K562 (cell line): ENCODE data around the gene SRL. TPM values are rescaled to one million over a fixed set of nuclear protein-coding genes. Genes with fewer than 3 reads are reported as not detected.

ENCODE experiments used
- ATAC-seq: fragments of 200-7000 bp; cut with Tn5 transposase; 3 replicates; pipeline ENCODE4 v1.9.1; 2020; ENCODE audit warnings: moderate library complexity
- BruUV-seq: library from RNA; stranded (reverse); fragments of 400-500 nt; replicated peaks from 2 replicates; lab custom pipeline; 2021; lab: Mats Ljungman, UMichigan
- CTCF ChIA-PET: fragments of 300-600 bp; formaldehyde crosslinking; extraction: SDS; loops from one replicate; lab custom pipeline; 2021; ENCODE audit warnings: low intra/inter-chr PET ratio; lab: Yijun Ruan, JAX
- POLR2A ChIA-PET: fragments of 300-600, 350-650 bp; sonication (Branson Sonifier 250); formaldehyde crosslinking; extraction: SDS; loops from one replicate; lab custom pipeline; 2021; ENCODE audit warnings: antibody characterized with exemption, inconsistent platforms; lab: Yijun Ruan, JAX
- DNase-seq, 4 experiments: peaks; one replicate each; pipeline versions ENCODE4 v3.0.0 to v3.0.0-alpha.2; 2011 to 2018; ENCODE audit warnings: low spot score in 3 of 4, mixed read lengths in 3 of 4; ENCODE audit errors: extremely low read depth in 1 of 4
- FAIRE-seq: peaks from 2 replicates; lab custom pipeline; 2011; peaks lifted over from hg19 to GRCh38; lab: Jason Lieb, UNC
- H2AFZ ChIP-seq: 2 replicates; pipeline ENCODE4 v1.6.0; 2011; ENCODE audit warnings: low read depth, low read length, control low read depth, inconsistent platforms
- H3K27ac ChIP-seq: fragments of 200-600 bp; 3 replicates; pipeline ENCODE4 v1.8.0; 2011; ENCODE audit warnings: low read depth, mild to moderate bottlenecking, control low read depth, inconsistent platforms, low read length, moderate library complexity, mixed read lengths; ENCODE audit errors: extremely low read depth
- H3K27me3 ChIP-seq, 2 experiments: fragments of 300-600 bp in 1 of 2; 2 replicates in 1 of 2; 3 replicates in 1 of 2; pipeline versions ENCODE4 v1.6.0 to v1.8.0; 2011; ENCODE audit warnings: inconsistent platforms in 2 of 2, low read length in 2 of 2, mild to moderate bottlenecking in 1 of 2, mixed read lengths in 1 of 2, moderate library complexity in 1 of 2; ENCODE audit not compliant: control insufficient read depth in 2 of 2, insufficient read depth in 2 of 2
- H3K36me3 ChIP-seq: fragments of 300-600 bp; 3 replicates; pipeline ENCODE4 v1.8.0; 2011; ENCODE audit warnings: mild to moderate bottlenecking, low read length, inconsistent platforms; ENCODE audit not compliant: control insufficient read depth, insufficient read depth
- H3K4me1 ChIP-seq, 2 experiments: fragments of 200-600 bp in 1 of 2; replicated peaks in 1 of 2; 2 replicates in 1 of 2; 3 replicates in 1 of 2; pipeline versions ENCODE4 v1.5.1 to v1.8.0; 2011; ENCODE audit warnings: inconsistent platforms in 2 of 2, low read length in 2 of 2, mild to moderate bottlenecking in 1 of 2, mixed read lengths in 1 of 2, moderate library complexity in 1 of 2; ENCODE audit not compliant: control insufficient read depth in 2 of 2, insufficient read depth in 2 of 2
- H3K4me2 ChIP-seq: 2 replicates; pipeline ENCODE4 v1.6.1; 2011; ENCODE audit warnings: low read length, control low read depth, inconsistent platforms, mixed read lengths; ENCODE audit not compliant: insufficient read depth
- H3K4me3 ChIP-seq: fragments of 200-600 bp; sonication (generic), shearing (Covaris generic); 2 replicates; pipeline ENCODE4 v1.5.1; 2016; ENCODE audit warnings: control low read depth, inconsistent platforms
- H3K79me2 ChIP-seq: fragments of 200-600 bp; 3 replicates; pipeline ENCODE4 v1.8.0; 2011; ENCODE audit warnings: low read length, inconsistent platforms; ENCODE audit not compliant: control insufficient read depth, insufficient read depth
- H3K9ac ChIP-seq, 2 experiments: 2 replicates each; pipeline versions ENCODE4 v1.6.0 to v1.6.1; 2011; ENCODE audit warnings: low read depth in 2 of 2, low read length in 2 of 2, control low read depth in 1 of 2, inconsistent platforms in 1 of 2, mild to moderate bottlenecking in 1 of 2, mixed read lengths in 1 of 2; ENCODE audit not compliant: insufficient read depth in 1 of 2
- H3K9me1 ChIP-seq: one replicate; pipeline ENCODE4 v1.6.0; 2011; ENCODE audit warnings: inconsistent platforms, mild to moderate bottlenecking, low read length, moderate library complexity; ENCODE audit not compliant: control insufficient read depth, insufficient read depth
- H3K9me3 ChIP-seq: replicated peaks from 2 replicates; pipeline ENCODE4 v1.5.1; 2011; ENCODE audit warnings: low read depth, low read length, inconsistent platforms; ENCODE audit not compliant: control insufficient read depth, insufficient read depth
- H4K20me1 ChIP-seq: replicated peaks from 2 replicates; pipeline ENCODE4 v1.6.1; 2011; ENCODE audit warnings: low read length, inconsistent platforms, mixed read lengths; ENCODE audit not compliant: control insufficient read depth, insufficient read depth
- ASH1L ChIP-seq: fragments of 450-650 bp; IDR thresholded peaks from 2 replicates; pipeline ENCODE4 v1.6.1; 2018; ENCODE audit warnings: borderline replicate concordance, mild to moderate bottlenecking, low read depth; ENCODE audit not compliant: partially characterized antibody
- C11orf30 ChIP-seq: fragments of 450-650 bp; IDR thresholded peaks from 2 replicates; pipeline ENCODE4 v1.6.1; 2016; ENCODE audit warnings: low read depth, mild to moderate bottlenecking
- CXXC5 ChIP-seq: fragments of 250-450 bp; sonication (Bioruptor Pico); IDR thresholded peaks from 2 replicates; pipeline ENCODE4 v1.8.0; 2022; ENCODE audit warnings: inconsistent platforms, mild to moderate bottlenecking, moderate library complexity
- DACH1 ChIP-seq: fragments of 450-650 bp; IDR thresholded peaks from 2 replicates; pipeline ENCODE4 v1.6.1; 2018; ENCODE audit not compliant: partially characterized antibody
- MAFF ChIP-seq: IDR thresholded peaks from 2 replicates; pipeline ENCODE4 v1.6.1; 2012; ENCODE audit warnings: low read length, improper control_type of control experiment
- SIRT6 ChIP-seq: IDR thresholded peaks from one replicate; pipeline ENCODE4 v1.6.1; 2012; ENCODE audit warnings: low read depth, mild to moderate bottlenecking, control low read depth, inconsistent platforms, low read length, moderate library complexity
- ZNF143 ChIP-seq: sonication (generic); formaldehyde crosslinking; IDR thresholded peaks from 2 replicates; pipeline ENCODE4 v1.9.0; 2022; ENCODE audit warnings: mild to moderate bottlenecking, missing genetic modification reagents
- ZNF316 ChIP-seq: fragments of 450-650 bp; IDR thresholded peaks from 2 replicates; pipeline ENCODE4 v1.6.1; 2016
- WGBS: fragments of 100-300 bp; shearing (Covaris generic); methylation state at CpG from one replicate; pipeline ENCODE4 v1.1.6; 2016; ENCODE audit warnings: low coverage, mixed read lengths; ENCODE audit not compliant: insufficient coverage; ENCODE audit errors: missing lambda C conversion rate; 5-methylcytosine and 5-hydroxymethylcytosine counted together
- in situ Hi-C: fragments of 300-500 bp; cut with MboI; formaldehyde crosslinking; loops from 4 replicates; pipeline ENCODE4 v1.15.0; 2018; ENCODE audit warnings: inconsistent platforms, mixed read lengths
- intact Hi-C: fragments of 100-400 bp; cut with micrococcal nuclease; formaldehyde crosslinking; loops from 2 replicates; pipeline ENCODE4 v1.14.2; 2022
- polyA plus RNA-seq, 8 experiments: library from polyadenylated mRNA; depleted of rRNA in 4 of 8; stranded (reverse) in 5 of 8; unstranded in 3 of 8; fragments of >200 nt; fragmentation: Nextera tagmentation in 2 of 8; fragmentation: Illumina TruSeq in 1 of 8; extraction: Ambion mirVana in 2 of 8; extraction: Trizol in 1 of 8; gene quantifications; 2 replicates each; pipeline versions ENCODE4 v1.2.1 to v1.2.3, GENCODE V29; 2011 to 2014; ENCODE audit warnings: inconsistent platforms in 1 of 8, missing spikeins in 1 of 8
- total RNA-seq, 7 experiments: library from RNA; depleted of rRNA in 6 of 7; stranded (reverse); fragments of >200 nt in 6 of 7; fragmentation: Illumina TruSeq in 2 of 7; extraction: Trizol in 2 of 7; gene quantifications; 2 replicates each; pipeline versions ENCODE4 v1.2.1 to v1.2.3, GENCODE V29; 2011 to 2021; ENCODE audit warnings: low replicate concordance in 1 of 7
- TF ChIP-seq, protein P1 (sequence below): sonication (generic); formaldehyde crosslinking; IDR thresholded peaks from 2 replicates; pipeline ENCODE4 v1.8.0; 2023; ENCODE audit warnings: mild to moderate bottlenecking, missing genetic modification reagents
- TF ChIP-seq, protein P2 (sequence below): fragments of 450-650 bp; conservative IDR thresholded peaks from 2 replicates; pipeline ENCODE4 v1.6.1; 2016; ENCODE audit warnings: missing genetic modification characterization, low read depth, mild to moderate bottlenecking, control low read depth, missing compliant biosample characterization

SRL gene
- total and polyA plus RNA-seq, 9 of the 15 experiments (the other 6 are each of a cell fraction or from before 2014, with no cell fraction given), result 0.01 TPM; not detected in 8

DNA sequence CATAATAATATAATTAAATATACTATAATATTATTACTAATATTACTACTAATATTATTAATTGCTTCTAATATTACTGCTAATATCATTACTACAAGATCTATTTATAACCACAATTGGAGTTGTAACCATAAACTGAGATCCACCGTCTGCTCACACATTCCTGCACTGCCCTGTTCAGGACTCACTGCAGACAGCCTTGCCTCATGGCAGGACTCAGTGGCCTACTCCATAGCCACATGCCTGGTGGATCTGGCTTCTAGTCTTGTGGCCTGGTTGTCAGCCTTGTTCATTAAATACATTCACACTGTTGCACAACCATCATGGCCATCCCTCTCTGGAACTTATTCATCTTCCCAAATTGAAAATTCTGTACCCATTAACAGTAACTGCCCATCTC is 48.0 kb downstream of the SRL start:
- intact Hi-C loops, result loop anchor here (10.0 kb wide), 1 partner anchor 209 kb away; no protein-coding TSS in a partner anchor
- FAIRE-seq (no peak), ATAC-seq (no peak)

DNA sequence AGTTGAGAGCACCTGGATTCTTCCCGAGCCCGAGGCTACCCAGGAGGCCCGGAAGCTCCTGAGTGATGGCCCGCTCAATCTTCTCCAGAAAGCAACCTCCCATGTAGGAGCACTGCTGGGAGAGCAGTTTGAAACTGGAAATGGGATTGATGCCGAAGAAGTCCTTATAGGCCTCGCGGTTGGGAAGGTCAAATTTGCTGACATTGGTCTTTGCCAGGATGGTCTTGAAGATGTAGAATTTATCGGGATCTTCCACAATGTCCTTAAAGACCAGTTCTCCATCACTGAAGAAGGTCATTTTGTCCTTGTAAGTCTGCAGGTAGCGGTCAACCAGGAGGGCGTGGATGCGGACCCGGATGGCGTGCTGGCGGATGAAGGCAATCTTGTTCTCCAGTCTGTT is 49.7 kb downstream of the SRL start:
- TF ChIP-seq ASH1L (no peak), ZNF143 (CRISPR knock-in tag) (no peak), ZNF316 (peak; percentile 73), C11orf30 (peak; percentile 46; the same call in 1 of the 2 replicates), SIRT6 (no peak), MAFF (0 out of 2 replicates have a peak, but pooled peaks have one; percentile 26)
- TF ChIP-seq, protein P1, sequence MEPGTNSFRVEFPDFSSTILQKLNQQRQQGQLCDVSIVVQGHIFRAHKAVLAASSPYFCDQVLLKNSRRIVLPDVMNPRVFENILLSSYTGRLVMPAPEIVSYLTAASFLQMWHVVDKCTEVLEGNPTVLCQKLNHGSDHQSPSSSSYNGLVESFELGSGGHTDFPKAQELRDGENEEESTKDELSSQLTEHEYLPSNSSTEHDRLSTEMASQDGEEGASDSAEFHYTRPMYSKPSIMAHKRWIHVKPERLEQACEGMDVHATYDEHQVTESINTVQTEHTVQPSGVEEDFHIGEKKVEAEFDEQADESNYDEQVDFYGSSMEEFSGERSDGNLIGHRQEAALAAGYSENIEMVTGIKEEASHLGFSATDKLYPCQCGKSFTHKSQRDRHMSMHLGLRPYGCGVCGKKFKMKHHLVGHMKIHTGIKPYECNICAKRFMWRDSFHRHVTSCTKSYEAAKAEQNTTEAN (CRISPR knock-in tag), result no peak
- TF ChIP-seq, protein P2, sequence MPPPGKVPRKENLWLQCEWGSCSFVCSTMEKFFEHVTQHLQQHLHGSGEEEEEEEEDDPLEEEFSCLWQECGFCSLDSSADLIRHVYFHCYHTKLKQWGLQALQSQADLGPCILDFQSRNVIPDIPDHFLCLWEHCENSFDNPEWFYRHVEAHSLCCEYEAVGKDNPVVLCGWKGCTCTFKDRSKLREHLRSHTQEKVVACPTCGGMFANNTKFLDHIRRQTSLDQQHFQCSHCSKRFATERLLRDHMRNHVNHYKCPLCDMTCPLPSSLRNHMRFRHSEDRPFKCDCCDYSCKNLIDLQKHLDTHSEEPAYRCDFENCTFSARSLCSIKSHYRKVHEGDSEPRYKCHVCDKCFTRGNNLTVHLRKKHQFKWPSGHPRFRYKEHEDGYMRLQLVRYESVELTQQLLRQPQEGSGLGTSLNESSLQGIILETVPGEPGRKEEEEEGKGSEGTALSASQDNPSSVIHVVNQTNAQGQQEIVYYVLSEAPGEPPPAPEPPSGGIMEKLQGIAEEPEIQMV (tag), result no peak
- 52% methylated on average over 14 of the region's 14 CpGs for WGBS
- no peaks in the 10 kb centered on the region for H3K9me1 ChIP-seq
- ChIA-PET CTCF (no interaction called here), POLR2A (interaction anchor here (1.3 kb wide), 1 partner anchor 8 kb away, joined by 4 read pairs; no protein-coding TSS in a partner anchor)
- in situ Hi-C loops, result no loop called here
- no peak overlapping the region for H3K4me3 ChIP-seq
- no peaks in the 10 kb centered on the region for H3K9me3 ChIP-seq
- H3K36me3 ChIP-seq, result no peaks in the 10 kb centered on the region
- H3K79me2 ChIP-seq, result no peaks in the 10 kb centered on the region
- H3K4me1 ChIP-seq, result peaks cover 3% of the 10 kb centered on the region in 2 experiments; a peak in 1 of 5 replicates
- no peak for ATAC-seq
- no peak overlapping the region for H3K9ac ChIP-seq
- H3K27ac ChIP-seq, result no peak overlapping the region
- BruUV-seq, result no TSS peak
- no peak overlapping the region for H2AFZ ChIP-seq
- no peaks in the 10 kb centered on the region for H4K20me1 ChIP-seq
- intact Hi-C loops, result loop anchor here (10.0 kb wide), 1 partner anchor 207 kb away; no protein-coding TSS in a partner anchor
- peaks cover 27 to 48% of the 10 kb centered on the region in 2 experiments for H3K27me3 ChIP-seq
- no peak overlapping the region for H3K4me2 ChIP-seq
- no peak for FAIRE-seq
- DNase-seq, result no peak

More for the DNA sequence above, 48.0 kb downstream of the SRL start:
- no peaks in the 10 kb centered on the region for H3K79me2 ChIP-seq
- no TSS peak for BruUV-seq
- no peaks in the 10 kb centered on the region for H4K20me1 ChIP-seq
- WGBS, result 6% methylated on average over 1 of the region's 1 CpG
- CTCF ChIA-PET, result no interaction called here
- no peaks in the 10 kb centered on the region for H3K9me1 ChIP-seq
- H3K36me3 ChIP-seq, result no peaks in the 10 kb centered on the region
- no peak for TF ChIP-seq CXXC5 (CRISPR knock-in tag)
- peak; percentile 77 for TF ChIP-seq DACH1
- TF ChIP-seq, all 486 proteins: peak for 1
- in situ Hi-C loops, result no loop called here
- Histone ChIP-seq H3K4me1 (peaks cover under 1 to 3% of the 10 kb centered on the region in 2 experiments; a peak in 1 of 5 replicates), H3K4me3 (no peak overlapping the region), H3K27ac (no peak overlapping the region), H3K9me3 (no peaks in the 10 kb centered on the region), H3K4me2 (no peak overlapping the region), H2AFZ (no peak overlapping the region), H3K27me3 (peaks cover 27 to 53% of the 10 kb centered on the region in 2 experiments), H3K9ac (no peak overlapping the region)
- POLR2A ChIA-PET, result interaction anchor here (1.3 kb wide), 1 partner anchor 9 kb away, joined by 5 read pairs; no protein-coding TSS in a partner anchor
- DNase-seq, result no peak
